ENCODE measurements around the gene SSC5D.
"Not testable (repeated sequence)": the region's sequence is repeated elsewhere in the genome, so short reads cannot be mapped to it uniquely, and the experiment has no call there.

SSC5D gene

GRCh38 chr19:55488986-55489710 is 912 bp downstream of the SSC5D start:
- no peak for FAIRE-seq

- no peak for FAIRE-seq
Measured at GRCh38 chr19:55489711-55490477, 1.7 kb downstream of the SSC5D start.

GRCh38 chr19:55490478-55491432 is 2.5 kb downstream of the SSC5D start:
- FAIRE-seq: no peak

GRCh38 chr19:55491546-55492360 is 3.5 kb downstream of the SSC5D start:
- FAIRE-seq: no peak

GRCh38 chr19:55492362-55492944 is 4.2 kb downstream of the SSC5D start:
- no peak for FAIRE-seq

GRCh38 chr19:55493052-55493644 is 4.9 kb downstream of the SSC5D start:
- FAIRE-seq: no peak

GRCh38 chr19:55493645-55494171 is 5.5 kb downstream of the SSC5D start:
- FAIRE-seq: no peak

- FAIRE-seq: no peak
Measured at GRCh38 chr19:55494172-55494761, 6.0 kb downstream of the SSC5D start.

- FAIRE-seq: no peak
Measured at GRCh38 chr19:55495646-55496349, 7.6 kb downstream of the SSC5D start.

- FAIRE-seq: not testable (repeated sequence)
Measured at GRCh38 chr19:55496820-55497219, 8.6 kb downstream of the SSC5D start.

GRCh38 chr19:55497763-55498162 is 9.5 kb downstream of the SSC5D start:
- FAIRE-seq: no peak

- FAIRE-seq: no peak
Measured at GRCh38 chr19:55498246-55498840, 10.1 kb downstream of the SSC5D start.

- no peak for FAIRE-seq
Measured at GRCh38 chr19:55500368-55500952, 12.2 kb downstream of the SSC5D start.

- no peak for FAIRE-seq
Measured at GRCh38 chr19:55502197-55502952, 14.1 kb downstream of the SSC5D start.

GRCh38 chr19:55503157-55503501 is 14.9 kb downstream of the SSC5D start:
- FAIRE-seq: no peak

- peak; percentile 16 for FAIRE-seq
Measured at GRCh38 chr19:55503502-55504251, 15.4 kb downstream of the SSC5D start.

- FAIRE-seq: no peak
Measured at GRCh38 chr19:55504252-55504603, 16.0 kb downstream of the SSC5D start.

- FAIRE-seq: no peak
Measured at GRCh38 chr19:55504981-55505380, 16.7 kb downstream of the SSC5D start.

Data from A204.1 (cell line).